Cortex of kidney (tissue), 1 donor: ENCODE results near the gene TRIM46.

Experiments used
- DNase-seq: peaks from one replicate; lab custom pipeline; 2025; lab: John Stamatoyannopoulos, UW

TRIM46 gene

GRCh38 chr1:155171836-155172731 is 1.6 kb upstream of the TRIM46 start:
- DNase-seq: no peak

- DNase-seq: no peak
Observed at GRCh38 chr1:155172732-155173477, 744 bp upstream of the TRIM46 start, which contains the start of gene KRTCAP2. Gene KRTCAP2 (minus strand): TSS chr1:155173304. CDS start chr1:155173224, 80 bp downstream.

- DNase-seq: no peak
Observed at GRCh38 chr1:155174324-155175280, 953 bp downstream of the TRIM46 start.

- no peak for DNase-seq
Observed at GRCh38 chr1:155175281-155175926, 1.8 kb downstream of the TRIM46 start.

GRCh38 chr1:155175927-155176371 is 2.3 kb downstream of the TRIM46 start:
- DNase-seq: no peak

- no peak for DNase-seq
Observed at GRCh38 chr1:155176544-155177071, 3.0 kb downstream of the TRIM46 start.

- DNase-seq: no peak
Observed at GRCh38 chr1:155177192-155177917, 3.7 kb downstream of the TRIM46 start.

GRCh38 chr1:155177918-155178281 is 4.3 kb downstream of the TRIM46 start:
- DNase-seq: no peak

GRCh38 chr1:155178441-155179111 is 4.9 kb downstream of the TRIM46 start:
- no peak for DNase-seq

- DNase-seq: no peak
Observed at GRCh38 chr1:155179112-155180031, 5.7 kb downstream of the TRIM46 start.

GRCh38 chr1:155181371-155182051 is 7.9 kb downstream of the TRIM46 start:
- DNase-seq: no peak

GRCh38 chr1:155182052-155182550 is 8.5 kb downstream of the TRIM46 start:
- no peak for DNase-seq

GRCh38 chr1:155183775-155184221 is 10.1 kb downstream of the TRIM46 start:
- DNase-seq: no peak

- no peak for DNase-seq
Observed at GRCh38 chr1:155184351-155184811, 10.7 kb downstream of the TRIM46 start.

GRCh38 chr1:155184835-155185782 is 11.5 kb downstream of the TRIM46 start:
- DNase-seq: no peak

GRCh38 chr1:155185783-155186066 is 12.1 kb downstream of the TRIM46 start:
- no peak for DNase-seq
